OCI-LY7 (cell line): ENCODE measurements around the gene DNAJB11.

Experiments
- EZH2phosphoT487 ChIP-seq: fragments of 200-600 bp; sonication (generic); IDR thresholded peaks from 2 replicates; pipeline ENCODE4 v1.6.1; 2018; ENCODE audit warnings: low read depth, borderline replicate concordance, mild to moderate bottlenecking, mixed run types, antibody characterized with exemption, low read length, moderate library complexity, mixed read lengths
- TF ChIP-seq, protein P1 (sequence below): fragments of 200-600 bp; sonication (generic); conservative IDR thresholded peaks from 2 replicates; pipeline ENCODE4 v1.5.1; 2014; ENCODE audit warnings: mild to moderate bottlenecking, antibody characterized with exemption, low read length, moderate library complexity, mixed read lengths

DNA sequence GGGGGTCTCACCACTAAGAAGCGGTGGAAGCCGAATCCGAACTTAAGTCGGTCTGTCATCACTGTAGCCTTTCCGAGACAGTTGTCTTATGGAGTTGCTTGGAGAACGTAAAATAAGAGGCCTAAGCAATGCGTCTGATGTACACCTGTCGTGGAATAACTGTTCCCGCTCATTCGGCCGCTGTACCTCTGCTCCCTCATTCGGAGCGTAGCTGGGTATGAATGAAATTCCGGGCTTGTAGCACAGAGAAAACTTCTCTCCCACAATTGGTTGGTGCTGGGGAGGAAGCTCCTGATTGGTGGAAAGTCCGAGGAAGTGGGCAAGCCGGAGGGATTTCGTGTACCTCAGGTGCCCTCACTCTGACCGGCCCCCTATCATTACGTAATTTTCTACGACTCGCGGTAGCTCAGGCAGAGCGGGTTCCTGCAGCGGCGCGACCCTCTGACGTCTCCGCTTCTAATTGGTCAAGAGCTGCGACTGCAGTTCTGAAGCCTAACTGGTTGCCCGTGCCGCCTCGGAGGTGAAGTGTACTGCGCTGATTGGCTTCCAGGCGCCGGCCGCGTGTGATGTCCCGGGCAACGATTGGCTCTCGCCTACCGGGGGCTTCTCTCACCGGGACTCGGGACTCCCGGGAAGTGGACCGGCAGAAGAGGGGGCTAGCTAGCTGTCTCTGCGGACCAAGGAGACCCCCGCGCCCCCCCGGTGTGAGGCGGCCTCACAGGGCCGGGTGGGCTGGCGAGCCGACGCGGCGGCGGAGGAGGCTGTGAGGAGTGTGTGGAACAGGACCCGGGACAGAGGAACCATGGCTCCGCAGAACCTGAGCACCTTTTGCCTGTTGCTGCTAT lies at the start of gene DNAJB11:
- TF ChIP-seq, protein P1, sequence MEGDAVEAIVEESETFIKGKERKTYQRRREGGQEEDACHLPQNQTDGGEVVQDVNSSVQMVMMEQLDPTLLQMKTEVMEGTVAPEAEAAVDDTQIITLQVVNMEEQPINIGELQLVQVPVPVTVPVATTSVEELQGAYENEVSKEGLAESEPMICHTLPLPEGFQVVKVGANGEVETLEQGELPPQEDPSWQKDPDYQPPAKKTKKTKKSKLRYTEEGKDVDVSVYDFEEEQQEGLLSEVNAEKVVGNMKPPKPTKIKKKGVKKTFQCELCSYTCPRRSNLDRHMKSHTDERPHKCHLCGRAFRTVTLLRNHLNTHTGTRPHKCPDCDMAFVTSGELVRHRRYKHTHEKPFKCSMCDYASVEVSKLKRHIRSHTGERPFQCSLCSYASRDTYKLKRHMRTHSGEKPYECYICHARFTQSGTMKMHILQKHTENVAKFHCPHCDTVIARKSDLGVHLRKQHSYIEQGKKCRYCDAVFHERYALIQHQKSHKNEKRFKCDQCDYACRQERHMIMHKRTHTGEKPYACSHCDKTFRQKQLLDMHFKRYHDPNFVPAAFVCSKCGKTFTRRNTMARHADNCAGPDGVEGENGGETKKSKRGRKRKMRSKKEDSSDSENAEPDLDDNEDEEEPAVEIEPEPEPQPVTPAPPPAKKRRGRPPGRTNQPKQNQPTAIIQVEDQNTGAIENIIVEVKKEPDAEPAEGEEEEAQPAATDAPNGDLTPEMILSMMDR, result no peak
- no peak for TF ChIP-seq EZH2phosphoT487
